ENCODE measurements around the gene MPHOSPH8.
"Not testable (repeated sequence)": the region's sequence is repeated elsewhere in the genome, so short reads cannot be mapped to it uniquely, and the experiment has no call there.

Gene MPHOSPH8

DNA sequence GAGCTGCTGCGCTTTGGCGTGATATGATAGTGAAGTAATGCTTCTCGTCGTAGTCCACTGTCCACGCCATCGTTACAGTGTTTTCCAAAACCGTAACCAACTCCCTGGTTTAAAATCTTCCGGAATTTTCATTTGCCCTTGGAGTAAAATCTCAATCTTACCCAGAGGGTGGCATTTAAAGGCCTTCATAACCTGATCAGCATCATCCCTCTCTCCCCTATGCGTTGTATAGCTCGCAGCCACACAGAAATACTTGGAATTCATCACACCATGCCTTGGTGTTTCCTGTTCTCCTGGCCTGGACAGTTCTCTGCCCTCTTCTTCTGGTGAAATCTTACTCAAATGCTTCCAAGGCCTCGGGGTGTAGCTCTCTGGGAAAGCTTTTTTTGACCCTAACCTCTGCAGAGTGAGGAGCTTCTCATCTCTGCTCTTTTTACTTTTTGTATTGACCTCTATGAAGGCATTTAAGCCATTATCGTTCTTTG is 839 bp downstream of the MPHOSPH8 start:
- DNase-seq (ENCODE audit: low read depth): no peak

DNA sequence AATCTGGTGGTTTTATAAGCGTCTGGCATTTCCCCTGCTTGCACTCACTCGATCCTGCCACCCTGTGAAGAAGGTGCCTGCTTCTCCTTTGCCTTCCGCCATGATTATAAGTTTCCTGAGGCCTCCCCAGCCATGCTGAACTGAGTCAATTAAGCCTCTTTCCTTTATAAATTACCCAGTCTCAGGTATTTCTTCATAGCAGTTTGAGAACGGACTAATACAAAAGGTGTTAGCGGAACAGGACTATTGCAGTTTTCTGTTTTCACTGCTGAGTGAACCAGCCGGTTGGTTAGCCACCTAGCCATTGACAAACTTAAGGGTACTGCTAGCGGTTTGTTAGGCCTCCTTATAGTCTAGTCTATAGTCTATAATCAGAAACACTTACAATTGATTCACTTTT is 2.5 kb downstream of the MPHOSPH8 start:
- not testable (repeated sequence) for DNase-seq (ENCODE audit: low read depth)

DNA sequence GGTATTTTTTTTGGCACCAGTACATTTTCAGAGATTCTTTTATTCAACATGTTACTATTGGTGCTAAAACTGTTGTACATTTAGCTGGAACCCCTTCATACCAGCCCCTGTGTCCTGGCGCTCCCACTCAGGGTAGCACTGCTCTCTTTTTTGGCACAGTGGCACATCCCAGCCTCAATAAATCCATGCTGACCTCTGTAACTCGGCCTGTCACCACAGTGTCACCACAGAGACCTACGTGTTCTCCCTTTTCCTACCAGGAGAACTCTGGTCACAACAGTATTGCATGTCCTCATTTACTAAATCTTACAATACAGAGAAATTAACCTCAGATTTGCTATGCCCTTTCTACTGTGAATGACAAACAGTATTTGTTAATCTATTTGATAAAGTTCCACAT is 10.2 kb downstream of the MPHOSPH8 start:
- DNase-seq (ENCODE audit: low read depth): no peak

DNA sequence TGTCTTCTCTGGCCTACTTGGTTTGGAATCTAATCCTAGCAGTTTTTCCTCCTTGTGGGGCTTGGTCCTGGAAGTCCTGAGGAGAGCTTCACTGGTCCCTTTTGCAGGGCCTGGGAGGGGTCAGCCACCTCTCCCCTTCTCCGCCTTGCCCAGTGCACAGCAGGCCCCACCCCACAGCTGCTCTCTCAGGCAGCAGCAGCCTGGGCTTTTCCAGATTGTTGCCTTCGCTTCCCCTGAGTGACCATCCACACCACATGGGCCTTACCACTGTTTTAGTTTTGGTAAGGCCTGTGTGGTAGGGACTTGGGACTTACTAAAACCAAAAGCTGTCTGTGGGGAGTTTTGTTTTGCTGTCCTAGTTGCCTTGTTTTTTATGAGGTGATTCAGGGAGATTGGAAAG is 11.5 kb downstream of the MPHOSPH8 start:
- DNase-seq (ENCODE audit: low read depth): no peak

DNA sequence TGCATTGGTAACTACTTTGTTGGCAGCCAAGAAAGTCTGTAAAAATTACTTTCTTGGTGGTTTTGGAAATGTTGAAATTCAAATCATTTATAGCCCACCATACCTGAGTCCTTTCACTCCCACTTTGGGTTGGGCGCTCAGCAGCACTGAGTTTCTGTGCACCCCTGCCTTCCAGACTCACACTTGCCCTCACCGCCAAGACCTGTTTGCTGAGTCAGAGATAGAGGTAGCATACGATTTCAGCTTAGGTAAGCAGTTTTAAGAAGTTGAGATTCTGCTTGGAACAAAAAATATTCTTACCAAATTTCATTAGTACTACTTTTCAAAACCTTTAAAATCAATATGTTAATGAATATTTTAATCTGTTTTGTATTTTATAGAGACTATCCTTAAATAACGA is 12.6 kb downstream of the MPHOSPH8 start:
- no peak for DNase-seq (ENCODE audit: low read depth)

DNA sequence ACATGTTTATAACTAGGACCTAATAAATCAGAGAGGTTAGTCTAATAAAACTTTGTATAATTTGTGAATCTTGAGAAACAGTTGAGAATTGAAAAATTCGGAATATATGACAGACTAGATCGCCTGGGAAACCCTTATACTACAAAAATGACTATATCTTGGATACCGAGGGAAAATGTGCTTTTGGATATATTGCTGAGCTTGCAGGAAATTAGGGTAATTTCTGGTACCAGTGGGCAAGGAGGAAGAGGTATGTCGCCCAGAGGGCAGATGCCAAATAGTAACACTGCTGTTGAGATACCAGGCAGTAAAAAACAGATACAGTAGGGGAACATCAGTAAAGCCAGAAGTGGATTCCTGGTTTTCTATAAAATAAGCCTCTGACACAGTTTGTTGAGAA is 17.3 kb downstream of the MPHOSPH8 start:
- DNase-seq (ENCODE audit: low read depth): no peak

DNA sequence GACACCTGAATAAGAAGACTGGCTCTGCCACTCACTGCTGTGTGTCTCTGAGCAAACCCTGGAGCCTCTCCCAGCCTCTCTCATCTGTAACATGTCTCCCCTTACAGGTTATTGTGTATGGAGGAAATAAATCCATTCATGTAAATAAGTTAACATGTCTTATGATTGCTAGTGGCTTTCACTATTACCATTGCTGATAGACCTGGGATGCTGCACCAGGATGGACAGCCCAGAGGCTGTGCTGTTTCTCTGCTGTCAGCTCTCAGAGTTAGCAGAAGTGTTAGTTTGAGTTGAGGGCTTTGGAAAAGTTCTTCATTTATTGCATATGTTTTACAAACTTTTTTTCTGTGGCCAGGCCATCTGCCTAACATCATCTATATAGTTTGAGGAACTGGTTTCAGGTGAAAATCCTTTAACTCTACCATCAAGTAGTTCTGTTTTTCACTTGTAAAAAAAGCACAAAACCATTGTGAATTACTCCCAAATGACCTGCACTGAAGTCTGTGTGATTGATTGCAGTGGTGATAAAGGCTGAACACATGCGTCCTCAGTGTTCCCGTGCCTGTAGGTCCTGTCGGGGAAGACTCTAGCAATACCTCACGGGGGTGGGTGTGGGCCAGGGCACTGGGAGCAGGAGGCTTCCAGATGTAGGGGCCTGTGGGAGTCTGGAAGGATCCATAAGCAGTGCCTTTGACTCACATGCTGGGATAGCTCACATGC is 24.6 kb downstream of the MPHOSPH8 start:
- DNase-seq (ENCODE audit: low read depth): no peak

DNA sequence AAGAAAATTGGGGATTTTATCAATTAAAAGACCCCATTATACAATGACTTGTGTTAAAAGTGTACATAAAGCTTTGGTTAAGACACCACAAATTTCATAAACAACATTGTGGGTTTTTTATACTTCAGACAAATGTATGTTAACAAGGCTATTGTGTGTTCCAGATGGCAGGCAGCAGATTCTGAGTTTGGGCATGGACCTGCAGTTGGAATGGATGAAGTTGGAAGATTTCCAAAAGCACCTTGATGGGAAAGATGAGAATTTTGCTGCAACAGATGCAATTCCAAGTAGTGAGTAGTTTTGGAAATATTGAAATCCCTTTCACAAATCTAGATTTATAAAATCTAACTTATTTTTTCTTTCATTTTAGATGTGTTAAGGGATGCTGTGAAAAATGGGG is 25.4 kb downstream of the MPHOSPH8 start:
- no peak for DNase-seq (ENCODE audit: low read depth)

DNA sequence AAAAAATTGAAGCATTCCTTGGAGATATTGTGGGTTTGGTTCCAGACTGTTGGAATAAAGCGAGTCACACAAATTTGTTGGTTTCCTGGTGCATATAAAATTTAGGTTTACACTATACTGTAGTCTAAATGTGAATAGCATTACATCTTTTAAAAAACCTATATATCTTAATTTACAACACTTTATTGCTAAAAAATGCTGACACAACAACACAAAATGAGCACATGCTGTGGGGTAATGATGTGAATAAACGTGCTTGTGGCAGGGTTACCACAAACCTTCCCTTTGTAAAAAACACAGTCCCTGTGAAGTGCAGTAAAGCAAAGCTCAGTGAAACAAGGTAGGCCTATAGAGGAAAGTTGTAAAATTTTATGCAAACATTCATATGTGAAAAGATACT is 27.7 kb downstream of the MPHOSPH8 start:
- no peak for DNase-seq (ENCODE audit: low read depth)

DNA sequence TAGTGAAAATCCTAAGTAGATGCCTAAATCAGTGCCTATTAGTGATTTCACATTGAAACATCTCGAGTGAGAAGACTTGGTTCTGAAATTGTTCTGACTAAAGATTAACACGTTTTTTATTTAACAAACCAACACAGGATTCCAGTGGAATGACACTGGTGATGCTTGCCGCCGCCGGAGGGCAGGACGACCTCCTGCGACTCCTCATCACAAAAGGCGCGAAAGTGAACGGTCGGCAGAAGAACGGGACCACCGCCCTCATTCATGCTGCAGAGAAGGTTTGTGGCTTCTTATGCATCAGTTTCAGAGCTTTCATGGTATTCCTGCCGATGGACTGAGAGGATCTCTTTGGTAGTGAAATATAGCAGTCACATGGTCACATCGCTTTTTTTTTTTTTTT is 28.1 kb downstream of the MPHOSPH8 start:
- no peak for DNase-seq (ENCODE audit: low read depth)

DNA sequence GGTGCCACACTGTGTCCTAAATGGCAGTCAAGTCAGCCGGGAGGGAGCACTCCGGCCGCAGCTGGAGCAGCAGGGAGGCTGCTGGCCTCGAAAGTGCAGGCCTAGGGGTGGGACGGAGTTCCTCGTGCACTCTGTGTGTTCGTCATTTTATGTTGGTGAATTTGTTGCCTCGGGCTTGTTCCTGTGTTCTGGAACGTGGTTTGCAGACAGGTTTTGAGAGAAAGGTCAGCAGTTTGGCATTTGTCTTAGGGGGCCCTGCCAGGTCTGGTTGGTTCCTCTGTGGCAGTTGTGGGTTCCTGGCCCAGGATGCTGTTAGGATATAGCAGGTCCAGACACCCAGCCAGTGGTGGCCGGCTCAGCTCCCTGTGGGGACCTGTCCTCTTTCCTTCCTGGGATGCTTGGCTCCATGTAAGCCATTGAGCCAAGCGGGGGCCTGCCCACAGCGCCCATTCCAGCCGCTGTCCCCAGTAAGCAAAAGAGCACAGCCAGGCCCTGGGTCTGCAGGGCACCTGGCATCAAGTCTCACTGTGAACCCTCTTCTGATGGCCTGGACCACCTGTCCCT is 30.0 kb downstream of the MPHOSPH8 start:
- DNase-seq (ENCODE audit: low read depth): no peak

DNA sequence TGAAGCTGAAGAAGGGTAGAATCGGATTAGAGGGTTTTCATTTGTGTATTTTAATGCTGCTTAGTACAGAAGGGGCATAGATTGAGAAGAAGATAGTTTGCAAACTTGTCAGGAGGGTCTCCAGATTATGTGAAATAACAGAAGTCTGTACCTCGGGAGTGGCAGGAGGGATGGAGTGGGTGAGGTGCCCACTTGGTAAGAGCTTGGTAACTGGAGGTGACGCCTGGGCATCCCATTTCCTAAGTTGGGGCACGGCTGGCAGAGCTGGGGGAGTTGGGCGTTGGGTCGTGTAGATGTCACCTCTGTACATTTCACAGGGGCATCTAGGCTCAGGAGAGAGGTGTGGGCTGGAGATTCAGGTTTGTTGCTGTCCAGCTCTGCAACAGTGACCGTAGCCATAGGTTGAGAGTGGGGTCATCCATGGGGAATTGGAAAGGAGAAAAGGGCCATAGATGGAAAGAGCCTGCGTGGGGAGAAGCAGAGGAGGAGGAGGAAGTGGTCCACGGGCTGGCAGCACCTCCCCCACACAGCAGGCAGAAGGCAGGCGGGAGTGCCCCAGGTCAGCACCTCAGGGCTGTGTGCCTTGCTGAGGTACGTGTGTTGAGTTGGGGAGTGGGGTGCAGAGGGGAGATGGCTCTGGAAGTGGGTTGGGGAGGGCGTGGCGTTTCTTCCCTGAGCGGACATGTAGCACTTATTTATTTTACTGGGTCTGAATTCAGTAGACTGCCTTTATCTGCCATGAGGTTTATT is 31.2 kb downstream of the MPHOSPH8 start:
- DNase-seq (ENCODE audit: low read depth): no peak

DNA sequence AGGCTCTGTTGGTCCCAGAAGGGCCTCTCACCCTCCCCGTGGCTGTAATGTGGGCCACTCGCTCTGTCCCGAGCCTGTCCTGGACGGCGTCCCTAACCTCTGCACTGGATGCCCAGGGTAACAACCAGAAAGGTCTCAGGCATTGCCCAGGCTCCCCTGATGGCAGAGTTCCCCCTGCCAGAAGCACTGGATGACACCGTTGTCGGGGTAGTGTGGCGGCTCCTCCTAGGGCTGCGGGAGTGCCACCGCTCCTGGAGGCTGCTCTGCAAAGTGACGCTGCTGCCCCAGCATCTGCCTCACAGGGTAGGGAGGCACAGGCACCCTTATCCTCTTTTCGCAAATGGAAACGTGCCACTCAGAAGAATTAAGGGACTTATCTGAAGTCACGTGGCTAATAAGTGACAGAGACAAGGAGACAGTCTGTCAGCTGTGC is 32.0 kb downstream of the MPHOSPH8 start:
- DNase-seq (ENCODE audit: low read depth): no peak

DNA sequence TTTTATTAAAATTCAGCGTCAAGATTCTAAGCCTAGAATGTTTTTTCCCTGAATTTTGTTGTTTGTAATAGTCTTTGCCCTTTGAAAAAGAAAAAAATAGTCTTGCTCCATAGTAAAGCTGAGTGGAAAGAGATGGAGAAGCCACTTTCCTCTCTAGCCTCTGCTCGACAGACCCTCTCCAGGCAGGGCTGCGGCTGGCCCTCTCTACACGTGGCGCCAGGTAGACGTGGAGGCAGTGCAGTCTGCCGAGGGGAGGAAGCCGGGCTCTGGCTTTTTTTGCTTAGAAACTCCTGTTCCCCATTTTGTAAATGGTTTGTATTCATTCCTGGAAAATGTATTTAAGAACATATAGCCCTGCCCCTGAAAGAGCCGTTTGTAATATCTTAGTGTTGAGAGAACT is 35.3 kb downstream of the MPHOSPH8 start:
- no peak for DNase-seq (ENCODE audit: low read depth)

DNA sequence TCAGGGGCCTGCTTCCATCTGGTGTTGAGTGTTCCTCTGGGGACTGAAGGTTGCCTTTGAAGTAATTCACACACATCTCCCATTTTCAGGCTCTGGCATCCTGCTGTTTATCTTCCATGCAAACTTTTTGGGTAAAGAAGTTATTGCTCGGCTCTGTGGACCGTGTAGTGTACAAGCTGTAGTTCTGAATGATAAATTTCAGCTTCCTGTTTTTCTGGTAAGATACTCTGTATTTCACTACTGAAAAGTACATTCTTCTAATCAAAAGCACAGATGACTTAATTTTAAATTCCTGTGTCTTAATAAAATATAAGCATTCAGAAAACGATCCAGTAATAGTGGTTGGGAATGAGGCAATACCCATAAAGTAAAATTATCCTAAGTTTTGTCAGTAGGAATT is 36.7 kb downstream of the MPHOSPH8 start:
- no peak for DNase-seq (ENCODE audit: low read depth)

DNA sequence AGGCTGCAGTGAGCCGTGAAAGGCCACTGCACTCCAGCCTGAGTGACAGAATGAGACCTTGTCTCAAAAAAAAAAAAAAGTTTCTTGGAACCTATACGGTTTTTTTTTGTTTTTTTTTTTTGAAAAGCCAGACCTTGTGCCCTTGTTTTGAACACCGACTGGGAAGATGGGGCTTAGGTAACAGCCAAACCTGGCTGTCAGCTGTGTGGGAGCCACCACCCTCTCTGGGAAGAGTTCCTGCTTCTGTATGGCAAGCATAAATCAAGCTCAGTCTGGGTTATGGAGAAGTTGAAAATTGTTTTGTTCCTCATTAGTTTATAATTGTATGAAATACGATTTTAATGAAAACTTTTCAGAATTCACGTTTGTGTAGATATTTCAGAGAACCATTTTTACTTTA is 39.5 kb downstream of the MPHOSPH8 start:
- DNase-seq (ENCODE audit: low read depth): no peak

DNA sequence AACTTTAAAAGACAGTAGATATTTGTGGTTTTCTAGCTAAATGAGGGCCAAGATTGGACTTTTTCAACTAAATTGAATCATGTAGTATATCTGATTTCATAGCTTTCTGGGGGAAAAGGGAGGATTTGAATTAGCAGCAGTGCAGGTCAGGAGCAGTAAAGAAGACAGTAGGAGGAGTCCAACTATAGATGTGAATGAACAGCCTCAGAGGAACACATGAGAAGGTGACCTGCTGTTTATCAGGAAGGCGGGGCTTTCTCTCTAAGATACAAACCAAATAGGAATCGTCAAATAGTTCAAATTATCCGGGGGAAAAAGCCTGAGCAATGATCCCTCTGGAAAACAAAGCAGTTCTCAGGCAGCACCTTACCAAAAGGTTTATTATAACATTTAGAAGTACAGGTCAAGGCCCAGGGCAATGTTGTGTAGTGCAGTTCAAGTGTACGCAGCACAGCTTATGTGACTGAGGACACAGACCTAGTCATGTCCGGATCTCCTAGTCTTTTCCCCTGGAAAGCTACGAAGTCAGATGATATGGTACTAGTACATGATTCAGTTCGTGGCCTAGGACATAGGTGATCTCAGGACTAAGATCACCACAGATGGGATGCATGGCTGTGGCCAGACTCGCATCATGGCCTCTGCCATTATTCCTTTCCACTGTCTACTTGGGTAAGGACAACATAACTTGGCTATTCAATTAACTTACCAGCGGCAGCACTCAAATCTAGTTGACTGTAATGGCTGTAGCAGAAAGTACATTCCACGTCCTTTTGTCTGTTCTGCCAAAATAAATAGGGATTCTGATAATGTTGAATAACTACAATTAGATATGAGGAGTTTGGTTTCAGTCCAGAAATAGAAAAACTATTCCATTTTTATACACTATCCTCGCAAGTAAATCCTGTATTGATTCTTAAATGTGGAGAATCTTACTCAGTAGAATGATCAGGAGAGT is 40.3 kb downstream of the MPHOSPH8 start:
- DNase-seq (ENCODE audit: low read depth): no peak

DNA sequence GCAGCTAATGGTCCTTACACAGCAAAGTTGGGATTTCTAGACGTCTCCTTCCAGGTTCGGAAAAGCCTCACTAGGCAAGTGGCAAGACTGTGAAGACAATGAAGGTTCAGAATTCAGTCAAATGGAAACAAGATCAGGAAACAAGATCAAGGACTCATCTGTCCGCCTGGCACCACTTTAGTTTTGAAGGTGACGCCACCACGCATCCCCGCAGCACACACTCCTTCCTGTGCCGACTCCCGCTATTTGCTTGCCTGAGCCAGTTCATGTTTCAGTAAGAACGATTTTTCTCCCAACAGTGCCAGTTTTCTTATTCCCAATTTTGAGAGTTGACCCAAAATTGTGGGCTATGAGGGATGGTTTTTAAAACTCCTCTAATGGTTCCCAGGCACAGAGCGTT is 41.4 kb downstream of the MPHOSPH8 start:
- DNase-seq (ENCODE audit: low read depth): no peak

DNA sequence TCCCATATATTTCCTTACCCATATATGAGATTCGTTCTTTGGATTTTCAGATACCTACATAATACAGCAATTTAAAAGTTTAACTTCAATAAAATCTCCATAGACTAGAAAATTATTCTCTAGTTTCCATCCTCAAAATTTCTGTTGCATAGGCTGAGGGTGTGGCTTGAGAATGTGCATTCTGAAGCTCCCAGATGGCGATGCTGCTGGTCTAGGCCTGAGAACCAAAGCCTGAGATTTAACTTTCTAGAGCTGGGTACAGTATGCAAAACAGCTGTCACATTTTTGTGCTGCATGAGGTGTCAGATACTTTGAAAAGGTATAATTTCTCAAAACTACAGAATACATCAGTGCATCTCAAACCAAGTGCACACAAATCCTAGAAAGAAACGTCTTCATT is 42.7 kb downstream of the MPHOSPH8 start:
- DNase-seq (ENCODE audit: low read depth): no peak

DNA sequence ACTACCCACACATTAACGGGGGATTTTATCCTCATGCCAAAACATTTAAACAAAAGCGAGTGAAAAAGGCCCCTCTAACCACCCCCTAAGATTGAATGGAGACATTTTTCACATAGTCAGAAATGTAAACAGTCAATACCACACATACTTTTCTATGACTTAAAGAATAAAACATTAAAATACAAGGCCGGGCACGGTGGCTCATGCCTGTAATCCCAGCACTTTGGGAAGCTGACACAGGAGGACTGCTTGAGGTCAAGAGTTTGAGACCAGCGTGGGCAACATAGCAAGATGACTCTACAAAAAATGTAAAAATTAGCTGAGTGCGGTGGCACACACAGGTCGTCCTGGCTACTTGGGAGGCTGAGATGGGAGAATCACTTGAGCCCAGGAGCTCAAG is 47.3 kb downstream of the MPHOSPH8 start:
- no peak for DNase-seq (ENCODE audit: low read depth)

DNA sequence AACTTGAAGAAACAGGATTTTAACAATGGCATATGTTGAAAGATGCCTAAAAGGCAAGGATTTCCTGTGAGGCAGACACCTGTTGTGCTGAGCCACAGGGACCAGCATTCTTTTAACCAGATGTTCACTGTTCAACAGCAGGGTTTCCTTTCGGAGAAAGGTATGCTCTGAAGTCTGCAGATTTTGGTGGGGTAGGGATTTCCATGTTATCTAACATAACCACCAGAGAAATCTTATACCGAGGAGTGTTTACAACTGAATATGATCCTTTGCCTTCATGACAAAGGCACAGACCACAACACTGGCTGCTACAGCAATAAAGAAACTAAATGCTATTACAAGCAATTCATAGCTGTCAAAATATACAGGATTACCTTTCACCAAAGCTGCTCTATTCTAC is 48.1 kb downstream of the MPHOSPH8 start:
- DNase-seq (ENCODE audit: low read depth): no peak

DNA sequence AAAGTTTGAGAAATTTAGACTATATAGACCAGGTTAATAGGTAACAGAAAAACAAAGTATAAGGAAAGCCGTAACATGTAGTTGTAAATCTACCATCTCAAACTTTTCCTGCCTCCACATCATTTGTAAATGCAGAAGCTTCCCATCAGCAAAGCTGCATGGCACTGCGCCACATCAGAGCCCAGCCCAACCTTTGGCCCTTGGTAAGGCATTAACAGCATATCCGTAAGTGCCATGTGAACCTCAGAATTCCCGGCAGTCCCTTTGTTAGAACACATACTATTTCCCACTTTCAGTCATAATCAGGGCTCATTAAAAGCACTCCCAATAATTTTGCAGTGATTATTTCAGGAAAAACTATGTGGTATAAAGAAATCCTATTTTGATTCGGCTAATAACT is 51.6 kb downstream of the MPHOSPH8 start:
- no peak for DNase-seq (ENCODE audit: low read depth)
